GM21825 (cell line): Measurements from ENCODE around the gene CHD1.

Experiments
- ATAC-seq: cut with Tn5 transposase; IDR thresholded peaks from one replicate; pipeline ENCODE4 v1.9.1; 2021; ENCODE audit warnings: mild to moderate bottlenecking, moderate library complexity; ENCODE audit not compliant: unreplicated experiment

CHD1 gene

GRCh38 chr5:98825582-98826375 lies 103.0 kb downstream of the CHD1 start:
- ATAC-seq, result no peak

GRCh38 chr5:98816582-98817222 lies 112.1 kb downstream of the CHD1 start:
- ATAC-seq, result no peak

- ATAC-seq, result no peak
Measured at GRCh38 chr5:98813755-98814154, 115.1 kb downstream of the CHD1 start.

- no peak for ATAC-seq
Measured at GRCh38 chr5:98810206-98810605, 118.6 kb downstream of the CHD1 start.

GRCh38 chr5:98807806-98808205 lies 121.0 kb downstream of the CHD1 start:
- no peak for ATAC-seq

- ATAC-seq, result no peak
Measured at GRCh38 chr5:98805070-98805469, 123.7 kb downstream of the CHD1 start.

GRCh38 chr5:98804066-98804465 lies 124.7 kb downstream of the CHD1 start:
- no peak for ATAC-seq
